Muscle layer of colon (tissue), 2 donors: Measurements from ENCODE around the gene KIAA0930.

Experiments used
- H3K27ac ChIP-seq: one replicate; pipeline ENCODE4 v1.7.0; 2013; ENCODE audit warnings: low read depth, mild to moderate bottlenecking, low read length, moderate library complexity
- H3K27me3 ChIP-seq, 2 donors: one replicate each; pipeline ENCODE4 v1.7.0; 2013; ENCODE audit warnings: low read length in 2 of 2, mild to moderate bottlenecking in 2 of 2; ENCODE audit not compliant: insufficient read depth in 2 of 2, control insufficient read depth in 1 of 2
- H3K36me3 ChIP-seq: one replicate; pipeline ENCODE4 v1.7.0; 2013; ENCODE audit warnings: mild to moderate bottlenecking, low read length; ENCODE audit not compliant: insufficient read depth
- H3K4me1 ChIP-seq: one replicate; pipeline ENCODE4 v1.7.0; 2013; ENCODE audit warnings: mild to moderate bottlenecking, low read length; ENCODE audit not compliant: insufficient read depth
- H3K4me3 ChIP-seq, 2 donors: one replicate each; pipeline ENCODE4 v1.7.0; 2013; ENCODE audit warnings: low read length in 2 of 2, low read depth in 1 of 2, mild to moderate bottlenecking in 1 of 2, moderate library complexity in 1 of 2
- H3K9ac ChIP-seq: one replicate; pipeline ENCODE4 v1.7.0; 2013; ENCODE audit warnings: low read length
- H3K9me3 ChIP-seq: one replicate; pipeline ENCODE4 v1.7.0; 2013; ENCODE audit warnings: mild to moderate bottlenecking, low read length
- donor health status: abdominal sarcoma.
- donor health status: Adenocarcinoma of cecum.

The KIAA0930 gene

GRCh38 chr22:45242778-45243191, 2.1 kb upstream of the KIAA0930 start:
- Histone ChIP-seq H3K36me3 (no peaks in the 10 kb centered on the region), H3K27ac (no peak overlapping the region), H3K9ac (no peak overlapping the region), H3K27me3 (no peaks in the 10 kb centered on the region), H3K4me1 (peaks cover 17% of the 10 kb centered on the region), H3K9me3 (no peaks in the 10 kb centered on the region), H3K4me3 (no peak overlapping the region)

DNA sequence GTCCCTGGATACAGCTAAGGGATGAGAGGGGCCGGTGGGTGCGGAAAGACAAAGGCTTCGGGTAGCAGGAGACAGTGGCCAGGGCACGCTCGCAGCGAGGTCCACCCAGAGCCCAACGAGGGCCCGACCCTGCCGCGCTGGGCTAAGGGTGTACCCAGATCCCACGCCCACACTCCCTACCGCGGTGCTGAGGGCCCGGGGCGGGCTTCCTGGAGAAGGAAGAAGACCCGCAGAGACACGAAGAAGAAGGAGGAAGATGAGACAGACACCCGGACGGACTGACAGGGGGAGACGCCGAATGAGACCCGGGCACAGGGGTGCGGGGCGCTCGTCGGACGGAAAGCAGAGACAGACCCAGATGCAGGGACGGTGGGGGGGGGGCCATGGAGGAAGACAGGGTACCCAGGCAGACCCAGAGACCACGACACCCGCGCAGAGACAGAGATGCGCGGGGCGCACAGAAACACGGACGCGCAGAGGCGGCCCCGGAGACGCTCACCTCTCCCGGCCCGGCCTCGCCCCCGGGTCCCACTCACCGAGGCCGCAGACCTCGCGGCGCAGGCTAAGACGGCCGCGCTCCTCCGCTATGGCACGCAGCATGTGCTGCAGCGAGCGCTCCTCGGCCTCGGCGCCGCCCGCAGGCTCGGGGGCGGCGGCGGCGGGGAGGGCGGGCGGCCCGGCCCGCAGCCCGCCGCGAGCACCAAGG, 437 bp downstream of the KIAA0930 start:
- Histone ChIP-seq H3K4me3 (peak overlapping the region; percentile 65 to 82), H3K9me3 (no peaks in the 10 kb centered on the region), H3K27me3 (no peaks in the 10 kb centered on the region), H3K27ac (peak overlapping the region; percentile 21), H3K36me3 (no peaks in the 10 kb centered on the region), H3K4me1 (peaks cover 13% of the 10 kb centered on the region), H3K9ac (no peak overlapping the region)

- Histone ChIP-seq H3K27ac (peak overlapping the region; percentile 21), H3K9ac (no peak overlapping the region), H3K36me3 (no peaks in the 10 kb centered on the region), H3K27me3 (no peaks in the 10 kb centered on the region), H3K4me1 (peaks cover 13% of the 10 kb centered on the region), H3K9me3 (no peaks in the 10 kb centered on the region), H3K4me3 (peak overlapping the region; percentile 65 to 82)
Measured at GRCh38 chr22:45239681-45240051, 1.0 kb downstream of the KIAA0930 start.

- Histone ChIP-seq H3K4me3 (peak overlapping the region in 1 of 2 donors; percentile 82), H3K27me3 (no peaks in the 10 kb centered on the region), H3K9me3 (no peaks in the 10 kb centered on the region), H3K4me1 (peaks cover 13% of the 10 kb centered on the region), H3K9ac (no peak overlapping the region), H3K27ac (no peak overlapping the region), H3K36me3 (no peaks in the 10 kb centered on the region)
Measured at GRCh38 chr22:45238957-45239680, 1.6 kb downstream of the KIAA0930 start.

DNA sequence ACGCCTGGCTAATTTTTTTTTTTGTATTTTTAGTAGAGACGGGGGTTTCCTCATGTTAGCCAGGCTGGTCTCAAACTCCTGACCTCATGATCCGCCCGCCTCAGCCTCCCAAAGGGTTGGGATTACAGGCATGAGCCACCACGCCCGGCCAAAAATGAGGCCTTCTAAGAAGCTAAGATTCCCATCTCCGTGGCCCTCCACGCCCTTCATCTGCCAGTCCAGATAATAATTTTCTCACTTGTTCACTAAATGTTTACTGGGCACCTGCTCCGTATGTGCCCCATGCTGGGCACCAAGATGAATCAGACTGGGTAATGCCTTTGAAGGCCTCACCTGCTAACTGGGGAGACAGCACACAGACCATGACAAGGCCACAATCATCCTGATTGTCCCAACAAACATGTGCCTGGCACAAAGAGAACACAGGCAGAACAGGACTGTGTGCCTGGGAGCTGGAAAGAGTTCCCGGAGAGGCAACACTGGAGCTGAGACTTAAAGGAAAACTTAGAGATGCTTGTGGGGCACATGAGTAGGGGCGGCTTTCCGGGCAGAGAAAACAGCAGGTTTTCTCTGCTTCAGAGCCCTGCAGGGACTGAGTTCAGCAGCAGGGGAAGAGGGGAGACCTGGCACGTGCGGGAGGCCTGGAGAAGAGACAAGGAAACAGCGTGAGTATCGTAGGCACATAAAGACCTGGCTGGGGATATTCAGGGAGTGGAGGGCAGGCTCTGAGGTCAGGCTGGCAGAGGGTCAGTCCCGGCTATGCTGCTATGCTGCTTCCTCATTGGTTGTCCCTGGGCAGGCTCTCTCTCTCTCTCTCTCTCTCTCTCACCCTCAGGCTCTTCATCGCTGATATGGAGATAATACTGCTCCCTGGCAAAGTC, 2.4 kb downstream of the KIAA0930 start:
- Histone ChIP-seq H3K36me3 (no peaks in the 10 kb centered on the region), H3K9ac (no peak overlapping the region), H3K9me3 (no peaks in the 10 kb centered on the region), H3K27ac (no peak overlapping the region), H3K4me1 (peaks cover 13% of the 10 kb centered on the region), H3K27me3 (no peaks in the 10 kb centered on the region), H3K4me3 (no peak overlapping the region)

DNA sequence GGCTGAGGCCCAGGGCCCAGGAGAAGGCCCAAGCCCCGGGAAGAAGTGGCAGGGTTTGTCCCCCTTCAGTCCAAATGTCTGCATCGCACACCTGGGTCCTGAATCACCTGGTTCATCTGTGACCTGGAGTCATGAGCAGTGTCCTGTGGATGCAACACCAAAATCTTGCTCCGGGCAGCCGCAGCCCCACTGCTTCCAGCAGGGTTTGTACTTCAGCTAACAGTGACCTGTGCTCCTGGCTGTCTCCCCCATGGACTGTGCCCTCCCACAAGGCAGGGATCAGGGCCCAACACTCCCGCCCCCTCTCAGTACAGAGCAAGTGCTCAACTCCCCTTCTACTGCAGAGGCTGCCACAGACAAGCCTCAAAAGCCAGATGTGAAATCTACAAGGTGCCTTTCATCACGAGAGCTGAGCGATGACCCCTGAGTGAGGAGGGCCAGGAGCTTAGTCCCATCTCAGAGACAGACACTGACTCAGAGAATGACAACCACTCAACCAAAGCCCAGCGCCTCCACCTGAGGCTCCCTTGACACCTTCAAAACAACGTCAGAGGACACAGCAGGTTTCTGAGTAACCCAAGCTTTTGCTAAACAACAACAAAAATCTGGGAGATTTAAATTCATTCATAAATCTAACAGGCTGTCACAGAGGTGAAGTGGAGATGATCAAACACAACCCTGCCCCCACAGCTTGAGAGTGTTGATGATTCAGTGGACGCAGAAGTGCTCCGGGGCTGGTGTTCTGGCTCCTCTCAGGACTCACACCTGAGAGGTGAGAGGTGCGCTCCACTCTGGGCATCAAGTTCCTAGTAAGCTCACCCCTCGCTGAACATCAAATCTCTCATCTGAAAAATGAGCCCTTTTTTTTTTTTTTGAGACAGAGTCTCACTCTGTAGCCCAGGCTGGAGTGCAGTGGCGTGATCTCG, 3.4 kb downstream of the KIAA0930 start:
- H3K27ac ChIP-seq, result no peak overlapping the region
- H3K4me1 ChIP-seq, result peaks cover 13% of the 10 kb centered on the region
- no peaks in the 10 kb centered on the region for H3K9me3 ChIP-seq
- no peak overlapping the region for H3K4me3 ChIP-seq
- no peaks in the 10 kb centered on the region for H3K36me3 ChIP-seq
- H3K9ac ChIP-seq, result no peak overlapping the region
- H3K27me3 ChIP-seq, result no peaks in the 10 kb centered on the region

DNA sequence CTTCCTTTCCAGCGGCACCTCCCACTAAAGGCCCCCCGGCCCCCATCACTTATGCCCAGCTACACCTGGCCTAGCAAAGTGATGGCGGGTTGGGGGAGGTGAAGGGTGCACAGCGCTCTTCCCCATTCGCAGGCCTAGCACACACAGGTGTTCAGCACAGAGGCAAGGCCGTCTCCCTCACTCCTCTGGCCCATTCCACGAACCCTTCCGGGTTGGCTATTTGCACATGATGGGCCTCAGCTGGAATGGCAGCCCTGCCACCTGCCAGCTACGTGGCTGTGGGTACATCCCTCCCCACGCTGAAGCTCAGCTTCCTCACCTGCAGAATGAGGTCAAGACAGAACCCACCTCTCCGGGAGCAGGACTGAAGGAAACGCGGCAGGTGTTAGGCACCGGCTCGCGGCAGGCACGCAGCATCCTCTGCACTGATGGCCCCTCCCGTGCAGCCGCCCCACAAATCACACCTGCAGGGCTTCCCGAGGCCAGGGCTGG, 4.8 kb downstream of the KIAA0930 start:
- H3K27me3 ChIP-seq, result no peaks in the 10 kb centered on the region
- H3K9ac ChIP-seq, result no peak overlapping the region
- H3K4me1 ChIP-seq, result peaks cover 13% of the 10 kb centered on the region
- no peak overlapping the region for H3K4me3 ChIP-seq
- H3K9me3 ChIP-seq, result no peaks in the 10 kb centered on the region
- no peaks in the 10 kb centered on the region for H3K36me3 ChIP-seq
- no peak overlapping the region for H3K27ac ChIP-seq

GRCh38 chr22:45235101-45235777, 5.5 kb downstream of the KIAA0930 start:
- Histone ChIP-seq H3K36me3 (no peaks in the 10 kb centered on the region), H3K4me3 (no peak overlapping the region), H3K9me3 (no peaks in the 10 kb centered on the region), H3K27ac (no peak overlapping the region), H3K9ac (no peak overlapping the region), H3K27me3 (no peaks in the 10 kb centered on the region), H3K4me1 (peaks cover 13% of the 10 kb centered on the region)

GRCh38 chr22:45233827-45234226, 6.9 kb downstream of the KIAA0930 start:
- Histone ChIP-seq H3K27me3 (no peaks in the 10 kb centered on the region), H3K36me3 (no peaks in the 10 kb centered on the region), H3K9ac (no peak overlapping the region), H3K4me1 (no peaks in the 10 kb centered on the region), H3K27ac (no peak overlapping the region), H3K9me3 (no peaks in the 10 kb centered on the region), H3K4me3 (no peak overlapping the region)

- H3K4me3 ChIP-seq, result no peak overlapping the region
- H3K27ac ChIP-seq, result no peak overlapping the region
- no peaks in the 10 kb centered on the region for H3K36me3 ChIP-seq
- H3K9ac ChIP-seq, result no peak overlapping the region
- H3K27me3 ChIP-seq, result no peaks in the 10 kb centered on the region
- H3K9me3 ChIP-seq, result no peaks in the 10 kb centered on the region
- no peaks in the 10 kb centered on the region for H3K4me1 ChIP-seq
Measured at GRCh38 chr22:45233386-45233785, 7.3 kb downstream of the KIAA0930 start.
